KMS-11 (cell line): Measurements from ENCODE around the gene NPAP1.
"Not testable (repeated sequence)": the region's sequence is repeated elsewhere in the genome, so short reads cannot be mapped to it uniquely, and the experiment has no call there.

Experiments
- H2AFZ ChIP-seq: fragments of 200-600 bp; sonication (generic); 2 replicates; pipeline ENCODE4 v1.6.1; 2016; ENCODE audit warnings: antibody characterized with exemption, mixed run types, low read depth
- H3K27ac ChIP-seq: fragments of 200-600 bp; sonication (generic); 2 replicates; pipeline ENCODE4 v1.6.1; 2016; ENCODE audit warnings: mild to moderate bottlenecking, mixed run types
- H3K27me3 ChIP-seq: fragments of 200-600 bp; sonication (generic); 2 replicates; pipeline ENCODE4 v1.6.1; 2017; ENCODE audit warnings: mild to moderate bottlenecking, low read depth, mixed run types, moderate library complexity; ENCODE audit not compliant: insufficient read depth
- H3K36me3 ChIP-seq: fragments of 200-600 bp; sonication (generic); 2 replicates; pipeline ENCODE4 v1.6.1; 2017; ENCODE audit warnings: mild to moderate bottlenecking, mixed run types; ENCODE audit not compliant: insufficient read depth
- H3K4me1 ChIP-seq: fragments of 200-600 bp; sonication (generic); 2 replicates; pipeline ENCODE4 v1.6.1; 2016; ENCODE audit warnings: mild to moderate bottlenecking, low read depth, mixed run types; ENCODE audit not compliant: poor library complexity, severe bottlenecking
- H3K4me2 ChIP-seq: fragments of 200-600 bp; sonication (generic); 2 replicates; pipeline ENCODE4 v1.7.0; 2016; ENCODE audit warnings: mild to moderate bottlenecking, mixed run types
- H3K4me3 ChIP-seq: fragments of 200-600 bp; sonication (generic); IDR thresholded peaks from 2 replicates; pipeline ENCODE4 v1.6.1; 2017; ENCODE audit warnings: low read depth, low read length, mixed read lengths; ENCODE audit not compliant: insufficient read depth
- H3K79me2 ChIP-seq: fragments of 200-600 bp; sonication (generic); 2 replicates; pipeline ENCODE4 v1.6.1; 2016; ENCODE audit warnings: low read depth, mixed run types; ENCODE audit not compliant: insufficient read depth
- H3K9ac ChIP-seq: fragments of 200-600 bp; sonication (generic); 2 replicates; pipeline ENCODE4 v1.6.1; 2016; ENCODE audit warnings: mild to moderate bottlenecking, mixed run types
- H4K20me1 ChIP-seq: fragments of 200-600 bp; sonication (generic); 2 replicates; pipeline ENCODE4 v1.6.1; 2016; ENCODE audit warnings: mild to moderate bottlenecking, mixed run types; ENCODE audit not compliant: insufficient read depth
- TF ChIP-seq, protein P1 (sequence below): fragments of 200-600 bp; sonication (generic); conservative IDR thresholded peaks from 2 replicates; pipeline ENCODE4 v1.6.1; 2017; ENCODE audit warnings: low read depth, mild to moderate bottlenecking, antibody characterized with exemption, low read length, moderate library complexity, mixed read lengths

The NPAP1 gene, protein sequence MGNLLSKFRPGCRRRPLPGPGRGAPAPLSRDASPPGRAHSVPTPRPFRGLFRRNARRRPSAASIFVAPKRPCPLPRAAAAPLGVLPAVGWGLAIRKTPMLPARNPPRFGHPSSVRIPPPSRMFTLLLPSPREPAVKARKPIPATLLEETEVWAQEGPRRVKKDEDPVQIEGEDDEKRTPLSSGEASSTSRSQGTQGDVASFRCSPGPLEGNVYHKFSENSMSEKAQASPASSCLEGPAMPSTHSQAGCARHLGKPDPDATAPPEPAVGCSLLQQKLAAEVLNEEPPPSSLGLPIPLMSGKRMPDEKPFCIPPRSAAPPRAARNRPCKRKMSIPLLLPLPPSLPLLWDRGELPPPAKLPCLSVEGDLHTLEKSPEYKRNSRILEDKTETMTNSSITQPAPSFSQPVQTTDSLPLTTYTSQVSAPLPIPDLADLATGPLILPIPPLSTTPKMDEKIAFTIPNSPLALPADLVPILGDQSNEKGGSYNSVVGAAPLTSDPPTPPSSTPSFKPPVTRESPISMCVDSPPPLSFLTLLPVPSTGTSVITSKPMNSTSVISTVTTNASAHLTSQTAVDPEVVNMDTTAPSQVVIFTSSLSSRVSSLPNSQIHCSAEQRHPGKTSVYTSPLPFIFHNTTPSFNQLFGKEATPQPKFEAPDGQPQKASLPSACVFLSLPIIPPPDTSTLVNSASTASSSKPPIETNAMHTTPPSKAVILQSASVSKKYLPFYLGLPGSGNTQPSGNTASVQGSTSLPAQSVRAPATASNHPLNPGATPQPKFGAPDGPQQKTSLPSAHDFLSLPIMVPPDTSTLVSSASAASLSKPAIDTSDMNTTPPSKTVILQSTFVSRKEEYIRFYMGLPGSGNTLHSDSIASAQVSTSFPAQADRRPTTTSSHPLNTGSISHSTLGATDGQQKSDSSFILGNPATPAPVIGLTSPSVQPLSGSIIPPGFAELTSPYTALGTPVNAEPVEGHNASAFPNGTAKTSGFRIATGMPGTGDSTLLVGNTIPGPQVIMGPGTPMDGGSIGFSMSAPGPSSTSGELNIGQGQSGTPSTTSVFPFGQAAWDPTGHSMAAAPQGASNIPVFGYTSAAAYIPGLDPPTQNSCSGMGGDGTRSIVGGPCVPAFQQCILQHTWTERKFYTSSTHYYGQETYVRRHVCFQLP

DNA sequence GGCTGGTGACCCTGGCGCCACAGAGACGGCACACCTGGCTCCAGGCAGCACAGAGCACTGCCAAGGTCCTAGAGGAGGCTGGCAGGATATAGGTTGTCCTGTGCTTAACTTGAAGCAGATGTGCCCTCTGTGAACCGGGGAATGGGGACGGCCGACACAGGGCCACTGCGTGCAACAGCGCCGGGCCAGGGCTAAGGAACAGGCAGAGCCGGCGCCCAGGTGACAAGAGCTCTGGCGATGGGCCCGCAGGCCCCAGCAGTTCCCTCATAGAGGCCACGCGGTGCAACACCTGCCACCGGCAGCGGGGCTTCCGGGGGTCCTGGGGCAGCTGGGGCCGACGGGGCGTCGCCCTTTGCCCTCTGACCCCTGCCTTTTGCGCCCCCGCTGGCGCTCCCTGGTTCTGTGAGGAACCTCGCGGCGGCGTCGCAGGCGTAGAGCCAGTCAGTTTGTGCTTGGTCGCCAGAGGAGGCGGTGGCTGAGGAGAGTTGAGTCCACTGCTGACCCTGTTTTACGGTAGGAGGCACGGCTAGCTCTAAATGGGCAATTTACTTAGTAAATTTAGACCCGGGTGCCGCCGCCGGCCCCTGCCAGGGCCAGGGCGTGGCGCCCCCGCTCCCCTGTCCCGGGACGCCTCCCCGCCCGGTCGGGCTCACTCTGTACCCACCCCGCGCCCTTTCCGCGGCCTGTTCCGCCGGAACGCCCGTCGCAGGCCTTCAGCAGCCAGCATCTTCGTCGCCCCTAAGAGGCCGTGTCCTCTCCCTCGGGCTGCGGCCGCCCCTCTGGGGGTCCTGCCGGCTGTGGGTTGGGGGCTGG lies at the start of gene NPAP1:
Gene NPAP1, plus strand, starts transcription at position 444 of the 813 bp plus-strand sequence. Its CDS starts 93 bp downstream, at position 537.
- Histone ChIP-seq H3K27ac (no peak within 1 kb of the TSS), H3K4me2 (no peak within 1 kb of the TSS), H3K4me3 (no peak within 1 kb of the TSS), H2AFZ (no peak within 1 kb of the TSS), H3K9ac (no peak within 1 kb of the TSS), H3K79me2 (no peaks in the 10 kb centered on the region), H4K20me1 (no peaks in the 10 kb centered on the region), H3K36me3 (no peaks in the 10 kb centered on the region), H3K27me3 (no peaks in the 10 kb centered on the region), H3K4me1 (no peaks in the 10 kb centered on the region)
- TF ChIP-seq, protein P1, sequence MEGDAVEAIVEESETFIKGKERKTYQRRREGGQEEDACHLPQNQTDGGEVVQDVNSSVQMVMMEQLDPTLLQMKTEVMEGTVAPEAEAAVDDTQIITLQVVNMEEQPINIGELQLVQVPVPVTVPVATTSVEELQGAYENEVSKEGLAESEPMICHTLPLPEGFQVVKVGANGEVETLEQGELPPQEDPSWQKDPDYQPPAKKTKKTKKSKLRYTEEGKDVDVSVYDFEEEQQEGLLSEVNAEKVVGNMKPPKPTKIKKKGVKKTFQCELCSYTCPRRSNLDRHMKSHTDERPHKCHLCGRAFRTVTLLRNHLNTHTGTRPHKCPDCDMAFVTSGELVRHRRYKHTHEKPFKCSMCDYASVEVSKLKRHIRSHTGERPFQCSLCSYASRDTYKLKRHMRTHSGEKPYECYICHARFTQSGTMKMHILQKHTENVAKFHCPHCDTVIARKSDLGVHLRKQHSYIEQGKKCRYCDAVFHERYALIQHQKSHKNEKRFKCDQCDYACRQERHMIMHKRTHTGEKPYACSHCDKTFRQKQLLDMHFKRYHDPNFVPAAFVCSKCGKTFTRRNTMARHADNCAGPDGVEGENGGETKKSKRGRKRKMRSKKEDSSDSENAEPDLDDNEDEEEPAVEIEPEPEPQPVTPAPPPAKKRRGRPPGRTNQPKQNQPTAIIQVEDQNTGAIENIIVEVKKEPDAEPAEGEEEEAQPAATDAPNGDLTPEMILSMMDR = no peak

DNA sequence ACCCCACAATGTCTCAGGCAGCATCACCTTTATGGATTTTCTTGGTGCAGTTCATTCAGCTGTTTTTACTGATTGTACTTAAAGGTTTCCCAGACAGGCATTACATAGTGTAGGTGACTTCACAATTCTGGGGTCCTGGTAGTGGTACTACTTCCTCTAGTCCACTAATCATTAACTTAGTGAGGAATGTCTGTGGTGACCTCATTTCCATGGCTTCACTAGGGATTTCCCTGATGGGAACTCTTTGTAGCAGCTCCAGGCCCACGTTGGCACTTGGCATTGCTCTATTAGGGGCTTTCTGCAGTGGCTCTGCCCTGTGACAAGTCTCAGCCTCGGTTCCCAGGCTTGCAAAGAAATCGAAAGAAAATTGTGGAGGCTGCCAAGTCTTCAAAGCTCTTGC lies 48.1 kb upstream of the NPAP1 start:
- H3K27me3 ChIP-seq = no peaks in the 10 kb centered on the region
- H3K4me3 ChIP-seq = no peak overlapping the region
- no peaks in the 10 kb centered on the region for H3K79me2 ChIP-seq
- no peak overlapping the region for H3K9ac ChIP-seq
- TF ChIP-seq, protein P1 = no peak
- no peaks in the 10 kb centered on the region for H3K4me1 ChIP-seq
- H4K20me1 ChIP-seq = no peaks in the 10 kb centered on the region
- H2AFZ ChIP-seq = no peak overlapping the region
- H3K36me3 ChIP-seq = no peaks in the 10 kb centered on the region
- no peak overlapping the region for H3K27ac ChIP-seq
- no peak overlapping the region for H3K4me2 ChIP-seq

DNA sequence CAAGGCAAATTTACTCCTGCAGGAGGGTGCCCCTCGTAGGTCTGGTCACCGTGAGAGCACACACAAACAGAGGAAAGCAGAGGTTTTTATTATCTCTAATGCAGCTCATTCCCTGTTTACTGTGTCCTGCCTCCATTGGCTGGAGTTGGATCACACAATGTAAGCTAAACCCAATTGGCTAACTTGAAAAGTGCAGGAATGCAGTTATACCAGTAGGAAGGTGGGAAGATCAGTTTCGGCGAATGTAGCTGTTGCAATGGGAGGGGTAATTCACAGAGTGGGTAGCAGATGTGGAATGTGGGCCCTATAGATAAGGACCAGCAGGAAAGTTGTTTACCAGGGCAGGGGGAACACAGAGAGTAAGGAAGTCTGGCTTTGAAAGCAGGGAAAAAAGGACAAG lies 42.5 kb upstream of the NPAP1 start:
- Histone ChIP-seq H3K36me3 (no peaks in the 10 kb centered on the region), H3K9ac (no peak overlapping the region), H3K4me1 (no peaks in the 10 kb centered on the region), H3K4me2 (no peak overlapping the region), H2AFZ (no peak overlapping the region), H3K4me3 (no peak overlapping the region), H3K27ac (no peak overlapping the region), H4K20me1 (no peaks in the 10 kb centered on the region), H3K27me3 (no peaks in the 10 kb centered on the region), H3K79me2 (no peaks in the 10 kb centered on the region)
- TF ChIP-seq, protein P1 = no peak

DNA sequence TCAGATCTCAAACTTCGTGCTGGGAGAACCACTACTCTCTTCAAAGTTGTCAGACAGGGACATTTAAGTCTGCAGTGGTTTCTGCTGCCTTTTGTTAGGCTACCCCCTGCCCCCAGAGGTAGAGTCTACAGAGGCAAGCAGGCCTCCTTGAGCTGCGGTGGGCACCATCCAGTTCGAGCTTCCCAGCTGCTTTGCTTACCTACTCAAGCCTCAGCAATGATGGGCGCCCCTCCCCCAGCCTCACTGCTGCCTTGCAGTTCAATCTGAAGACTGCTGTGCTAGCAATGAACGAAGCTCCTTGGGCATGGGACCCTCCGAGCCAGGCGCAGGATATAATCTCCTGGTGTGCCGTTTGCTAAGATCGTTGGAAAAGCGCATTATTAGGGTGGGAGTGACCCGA lies 36.2 kb upstream of the NPAP1 start:
- H3K4me2 ChIP-seq = not testable (repeated sequence)

More for the DNA sequence above, 36.2 kb upstream of the NPAP1 start:
- H3K27me3 ChIP-seq, H3K4me3 ChIP-seq, H4K20me1 ChIP-seq, H3K9ac ChIP-seq, H2AFZ ChIP-seq, H3K27ac ChIP-seq, H3K36me3 ChIP-seq, H3K4me1 ChIP-seq, H3K79me2 ChIP-seq: not testable (repeated sequence)
